ENCODE measurements around the gene CTNNA3. TPM values are rescaled to one million over a fixed set of nuclear protein-coding genes. Genes with fewer than 3 reads are reported as not detected.

CTNNA3 gene
- total RNA-seq, 1 donor from 2014 or later = 159 TPM

- H3K27me3 ChIP-seq (ENCODE audit: low read depth) = no peaks in the 10 kb centered on the region
- intact Hi-C loops (cut with micrococcal nuclease) = no loop called here
Observed at GRCh38 chr10:65900271-65900670, 1795.7 kb downstream of the CTNNA3 start.

GRCh38 chr10:65898055-65898454 lies 1797.9 kb downstream of the CTNNA3 start:
- DNase-seq = no peak
- no peak for TF ChIP-seq CTCF (IDR thresholded peaks at IDR 0.05; ENCODE audit: borderline replicate concordance)
- Histone ChIP-seq H3K4me1 (no peaks in the 10 kb centered on the region), H3K27me3 (ENCODE audit: low read depth) (no peaks in the 10 kb centered on the region), H3K4me3 (no peak overlapping the region), H3K9me3 (replicated peaks) (no peaks in the 10 kb centered on the region), H3K36me3 (no peaks in the 10 kb centered on the region), H3K27ac (replicated peaks) (no peak overlapping the region)
- intact Hi-C loops (cut with micrococcal nuclease) = no loop called here

More at GRCh38 chr10:65900271-65900670, 1795.7 kb downstream of the CTNNA3 start:
- no peak for DNase-seq
- no peak for TF ChIP-seq CTCF (IDR thresholded peaks at IDR 0.05; ENCODE audit: borderline replicate concordance)
- Histone ChIP-seq H3K27ac (replicated peaks) (no peak overlapping the region), H3K4me1 (no peaks in the 10 kb centered on the region), H3K4me3 (no peak overlapping the region), H3K9me3 (replicated peaks) (no peaks in the 10 kb centered on the region), H3K36me3 (no peaks in the 10 kb centered on the region)

DNA sequence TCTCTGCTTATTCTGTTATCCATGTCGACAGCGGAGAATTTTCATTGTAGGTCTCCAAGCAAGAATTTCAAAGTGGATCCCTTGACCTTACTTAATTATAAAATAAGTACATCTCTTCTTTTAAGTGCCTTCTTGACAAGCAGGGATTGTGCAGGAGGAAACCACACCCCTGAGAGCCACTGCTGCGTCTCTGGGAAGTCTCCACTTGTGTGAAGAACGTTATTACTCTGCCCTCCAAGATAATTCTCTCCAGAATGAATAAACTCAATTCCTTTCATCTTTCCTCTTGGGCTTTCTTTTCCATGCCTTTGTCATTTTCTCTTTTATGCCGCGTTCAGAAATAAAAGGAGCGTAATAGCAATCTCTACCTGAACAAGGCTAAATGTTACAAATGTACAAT lies 1801.0 kb downstream of the CTNNA3 start:
- Histone ChIP-seq H3K9me3 (replicated peaks) (no peaks in the 10 kb centered on the region), H3K4me1 (no peaks in the 10 kb centered on the region), H3K27me3 (ENCODE audit: low read depth) (no peaks in the 10 kb centered on the region), H3K36me3 (no peaks in the 10 kb centered on the region), H3K4me3 (no peak overlapping the region), H3K27ac (replicated peaks) (no peak overlapping the region)
- intact Hi-C loops (cut with micrococcal nuclease) = no loop called here
- no peak for TF ChIP-seq CTCF (IDR thresholded peaks at IDR 0.05; ENCODE audit: borderline replicate concordance)
- no peak for DNase-seq

GRCh38 chr10:65894379-65894778 lies 1801.6 kb downstream of the CTNNA3 start:
- no peaks in the 10 kb centered on the region for H3K4me1 ChIP-seq
- DNase-seq = no peak
- no peaks in the 10 kb centered on the region for H3K27me3 ChIP-seq (ENCODE audit: low read depth)
- TF ChIP-seq CTCF (IDR thresholded peaks at IDR 0.05; ENCODE audit: borderline replicate concordance) = no peak
- no peaks in the 10 kb centered on the region for H3K9me3 ChIP-seq (replicated peaks)
- no peaks in the 10 kb centered on the region for H3K36me3 ChIP-seq
- H3K27ac ChIP-seq (replicated peaks) = no peak overlapping the region
- H3K4me3 ChIP-seq = no peak overlapping the region
- intact Hi-C loops (cut with micrococcal nuclease) = no loop called here

- TF ChIP-seq CTCF (IDR thresholded peaks at IDR 0.05; ENCODE audit: borderline replicate concordance) = no peak
- intact Hi-C loops (cut with micrococcal nuclease) = no loop called here
- H3K4me3 ChIP-seq = no peak overlapping the region
- H3K27ac ChIP-seq (replicated peaks) = no peak overlapping the region
- H3K27me3 ChIP-seq (ENCODE audit: low read depth) = no peaks in the 10 kb centered on the region
- no peaks in the 10 kb centered on the region for H3K36me3 ChIP-seq
- no peaks in the 10 kb centered on the region for H3K4me1 ChIP-seq
- H3K9me3 ChIP-seq (replicated peaks) = no peaks in the 10 kb centered on the region
- DNase-seq = no peak
Observed at GRCh38 chr10:65893676-65894075, 1802.3 kb downstream of the CTNNA3 start.

DNA sequence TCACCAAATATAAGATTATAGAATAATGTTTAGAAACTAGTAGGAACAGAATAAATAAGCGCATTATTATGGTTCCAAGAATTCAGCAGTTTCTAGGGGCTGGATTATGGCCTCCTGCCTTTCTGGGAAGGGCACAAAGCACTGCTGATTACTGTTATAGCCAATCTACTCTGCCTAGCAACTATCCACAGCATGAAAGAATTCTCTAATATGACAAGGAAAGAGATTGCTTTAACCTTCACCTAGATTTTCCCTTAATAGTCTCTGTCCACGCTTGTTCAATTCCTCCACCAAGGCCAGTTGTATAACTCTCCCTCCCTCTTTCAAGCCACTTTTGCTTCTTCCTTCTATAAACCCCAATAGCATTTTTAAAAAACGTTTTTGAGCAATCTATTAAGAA lies 1803.7 kb downstream of the CTNNA3 start:
- Histone ChIP-seq H3K4me1 (no peaks in the 10 kb centered on the region), H3K4me3 (no peak overlapping the region), H3K27ac (replicated peaks) (no peak overlapping the region), H3K36me3 (no peaks in the 10 kb centered on the region), H3K9me3 (replicated peaks) (peaks cover 10% of the 10 kb centered on the region), H3K27me3 (ENCODE audit: low read depth) (no peaks in the 10 kb centered on the region)
- TF ChIP-seq CTCF (IDR thresholded peaks at IDR 0.05; ENCODE audit: borderline replicate concordance) = no peak
- intact Hi-C loops (cut with micrococcal nuclease) = no loop called here
- DNase-seq = no peak
